Glutamatergic neuron (in vitro differentiated cells): Measurements from ENCODE around the gene PLCG1. TPM values are rescaled to one million over a fixed set of nuclear protein-coding genes. Genes with fewer than 3 reads are reported as not detected.
A peak's percentile ranks its signal among the peaks of the same experiment; 100 is the strongest.

Source experiments
- DNase-seq: peaks from one replicate; pipeline ENCODE4 v3.0.0; 2022
- H3K27ac Mint-ChIP-seq: one replicate; pipeline ENCODE4 v1.8.0; 2020; ENCODE audit warnings: mild to moderate bottlenecking, mixed read lengths, inconsistent platforms; ENCODE audit not compliant: unreplicated experiment
- H3K27me3 Mint-ChIP-seq: one replicate; pipeline ENCODE4 v1.8.0; 2020; ENCODE audit warnings: mild to moderate bottlenecking, moderate library complexity, mixed read lengths, inconsistent platforms; ENCODE audit not compliant: unreplicated experiment
- H3K36me3 Mint-ChIP-seq: one replicate; pipeline ENCODE4 v1.8.0; 2020; ENCODE audit warnings: mild to moderate bottlenecking, mixed read lengths, inconsistent platforms; ENCODE audit not compliant: unreplicated experiment
- H3K4me1 Mint-ChIP-seq: one replicate; pipeline ENCODE4 v1.8.0; 2020; ENCODE audit warnings: mild to moderate bottlenecking, low read depth, mixed read lengths, inconsistent platforms; ENCODE audit not compliant: unreplicated experiment
- H3K4me3 Mint-ChIP-seq: one replicate; pipeline ENCODE4 v1.8.0; 2020; ENCODE audit warnings: mild to moderate bottlenecking, mixed read lengths, inconsistent platforms; ENCODE audit not compliant: unreplicated experiment
- H3K9me3 Mint-ChIP-seq: one replicate; pipeline ENCODE4 v1.8.0; 2020; ENCODE audit warnings: mild to moderate bottlenecking, moderate library complexity, mixed read lengths, inconsistent platforms; ENCODE audit not compliant: unreplicated experiment
- CTCF ChIP-seq: fragments of 200-600 bp; sonication (generic); IDR thresholded peaks from one replicate; pipeline ENCODE4 v1.5.0; 2021; ENCODE audit not compliant: partially characterized antibody, unreplicated experiment
- total RNA-seq: library from RNA; stranded (reverse); fragmentation: NEBNext Ultra II Directional; extraction: Animal tissue kit (Norgen Biotek cat#: 25700); gene quantifications from one replicate; pipeline ENCODE4 v1.2.1, GENCODE V29; 2021; ENCODE audit not compliant: unreplicated experiment

PLCG1 gene
- total RNA-seq, 1 donor from 2014 or later, result 458 TPM

- peak; percentile 58 for DNase-seq
- Mint-ChIP-seq H3K9me3 (no peaks in the 10 kb centered on the region), H3K4me1 (no peaks in the 10 kb centered on the region), H3K27me3 (no peaks in the 10 kb centered on the region), H3K27ac (no peak overlapping the region), H3K4me3 (no peak overlapping the region), H3K36me3 (no peaks in the 10 kb centered on the region)
- TF ChIP-seq CTCF, result peak; percentile 77
These were observed 42.0 kb upstream of the PLCG1 start for GRCh38 chr20:41095110-41095969.

GRCh38 chr20:41098703-41099250, 38.6 kb upstream of the PLCG1 start:
- H3K27ac Mint-ChIP-seq, result no peak overlapping the region

DNA sequence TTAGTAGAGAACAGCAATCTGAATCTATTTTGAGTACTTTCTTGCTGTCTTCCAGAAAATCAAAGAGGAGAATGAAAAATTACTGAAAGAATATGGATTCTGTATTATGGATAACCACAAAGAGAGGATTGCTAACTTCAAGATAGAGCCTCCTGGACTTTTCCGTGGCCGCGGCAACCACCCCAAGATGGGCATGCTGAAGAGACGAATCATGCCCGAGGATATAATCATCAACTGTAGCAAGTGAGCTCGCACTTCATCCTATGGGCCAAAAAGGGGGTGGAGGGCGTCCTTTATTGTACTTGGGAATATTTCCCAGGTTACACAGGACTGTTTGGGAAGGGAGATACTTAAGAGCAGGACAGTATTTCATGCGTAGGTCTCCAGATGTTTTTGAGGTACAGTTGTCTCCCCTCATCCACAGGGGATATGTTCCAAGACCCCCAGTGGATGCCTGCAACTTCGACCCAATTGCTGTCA, 37.3 kb upstream of the PLCG1 start:
- Mint-ChIP-seq H3K27me3 (no peaks in the 10 kb centered on the region), H3K4me3 (no peak overlapping the region), H3K36me3 (no peaks in the 10 kb centered on the region), H3K4me1 (no peaks in the 10 kb centered on the region), H3K27ac (no peak overlapping the region), H3K9me3 (no peaks in the 10 kb centered on the region)
- no peak for TF ChIP-seq CTCF
- DNase-seq, result no peak

More at GRCh38 chr20:41098703-41099250, 38.6 kb upstream of the PLCG1 start:
- H3K27me3 Mint-ChIP-seq, result no peaks in the 10 kb centered on the region
- no peaks in the 10 kb centered on the region for H3K4me1 Mint-ChIP-seq
- TF ChIP-seq CTCF, result no peak
- H3K36me3 Mint-ChIP-seq, result no peaks in the 10 kb centered on the region
- no peak for DNase-seq
- H3K9me3 Mint-ChIP-seq, result no peaks in the 10 kb centered on the region
- no peak overlapping the region for H3K4me3 Mint-ChIP-seq

DNA sequence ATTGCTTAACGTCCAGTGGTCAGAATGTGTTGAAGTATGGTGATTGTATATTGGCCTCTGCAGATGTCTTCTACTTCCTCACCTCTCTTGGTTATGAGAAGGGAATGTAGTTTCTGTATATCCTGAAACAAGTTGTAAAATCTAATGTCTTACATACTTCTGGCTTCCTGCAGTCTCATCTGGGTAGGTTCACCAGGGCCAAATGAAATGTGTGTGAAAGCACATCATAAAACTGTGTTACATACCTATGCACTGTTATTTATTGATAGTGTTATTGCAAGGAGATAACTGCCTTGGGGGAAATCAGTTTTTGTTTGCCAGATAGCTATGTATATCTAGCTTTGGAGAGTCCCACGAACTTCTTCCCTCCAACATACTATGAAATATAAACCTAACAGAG, 35.7 kb upstream of the PLCG1 start:
- no peaks in the 10 kb centered on the region for H3K36me3 Mint-ChIP-seq
- no peak for DNase-seq
- H3K4me1 Mint-ChIP-seq, result no peaks in the 10 kb centered on the region
- TF ChIP-seq CTCF, result no peak
- H3K9me3 Mint-ChIP-seq, result no peaks in the 10 kb centered on the region
- no peaks in the 10 kb centered on the region for H3K27me3 Mint-ChIP-seq
- H3K27ac Mint-ChIP-seq, result no peak overlapping the region
- no peak overlapping the region for H3K4me3 Mint-ChIP-seq

- H3K27ac Mint-ChIP-seq, result no peak overlapping the region
- no peak overlapping the region for H3K4me3 Mint-ChIP-seq
- H3K36me3 Mint-ChIP-seq, result no peaks in the 10 kb centered on the region
- no peaks in the 10 kb centered on the region for H3K27me3 Mint-ChIP-seq
- TF ChIP-seq CTCF, result no peak
- H3K9me3 Mint-ChIP-seq, result peaks cover 2% of the 10 kb centered on the region
- no peaks in the 10 kb centered on the region for H3K4me1 Mint-ChIP-seq
- no peak for DNase-seq
These were observed 28.8 kb upstream of the PLCG1 start for GRCh38 chr20:41108531-41108930.
